HEK293T (cell line): ENCODE data around the gene DUSP22.

ENCODE experiments used
- CTCF ChIA-PET: fragments of 350-600 bp; formaldehyde crosslinking; extraction: SDS; loops from one replicate; lab custom pipeline; 2021; ENCODE audit warnings: antibody characterized with exemption, inconsistent platforms; lab: Yijun Ruan, JAX
- POLR2A ChIA-PET: fragments of 350-600 bp; formaldehyde crosslinking; extraction: SDS; loops from one replicate; lab custom pipeline; 2020; ENCODE audit warnings: antibody characterized with exemption, inconsistent platforms; lab: Yijun Ruan, JAX
- DNase-seq: peaks from one replicate; pipeline ENCODE4 v3.0.0; 2012; ENCODE audit warnings: mixed read lengths; ENCODE audit errors: extremely low spot score
- ARNT ChIP-seq: fragments of 450-650 bp; IDR thresholded peaks from 2 replicates; pipeline ENCODE4 v1.6.1; 2017; ENCODE audit warnings: mild to moderate bottlenecking
- BHLHE40 ChIP-seq: fragments of 450-650 bp; IDR thresholded peaks from 2 replicates; pipeline ENCODE4 v1.6.1; 2016; ENCODE audit warnings: mild to moderate bottlenecking, moderate library complexity, borderline replicate concordance
- CTBP1 ChIP-seq: fragments of 450-650 bp; IDR thresholded peaks from 2 replicates; pipeline ENCODE4 v1.6.1; 2016; ENCODE audit warnings: borderline replicate concordance
- ELF4 ChIP-seq: fragments of 450-650 bp; IDR thresholded peaks from 2 replicates; pipeline ENCODE4 v1.6.1; 2017; ENCODE audit warnings: antibody characterized with exemption
- FOXA1 ChIP-seq: fragments of 450-650 bp; IDR thresholded peaks from 2 replicates; pipeline ENCODE4 v1.6.1; 2016; ENCODE audit warnings: mild to moderate bottlenecking
- FOXK2 ChIP-seq: fragments of 450-650 bp; IDR thresholded peaks from 2 replicates; pipeline ENCODE4 v1.6.1; 2016; ENCODE audit warnings: mild to moderate bottlenecking
- FOXM1 ChIP-seq: fragments of 450-650 bp; IDR thresholded peaks from 2 replicates; pipeline ENCODE4 v1.6.1; 2017; ENCODE audit warnings: mild to moderate bottlenecking, borderline replicate concordance
- HDGF ChIP-seq: fragments of 450-650 bp; IDR thresholded peaks from 2 replicates; pipeline ENCODE4 v1.6.1; 2017; ENCODE audit warnings: antibody characterized with exemption, borderline replicate concordance
- L3MBTL2 ChIP-seq: fragments of 450-650 bp; conservative IDR thresholded peaks from 2 replicates; pipeline ENCODE4 v1.6.1; 2016; ENCODE audit warnings: mild to moderate bottlenecking
- LEF1 ChIP-seq: fragments of 450-650 bp; IDR thresholded peaks from 2 replicates; pipeline ENCODE4 v1.6.1; 2017; ENCODE audit warnings: mild to moderate bottlenecking, borderline replicate concordance
- NFRKB ChIP-seq: fragments of 450-650 bp; IDR thresholded peaks from 2 replicates; pipeline ENCODE4 v1.6.1; 2016; ENCODE audit warnings: mild to moderate bottlenecking, moderate library complexity
- SP1 ChIP-seq: fragments of 450-650 bp; IDR thresholded peaks from 2 replicates; pipeline ENCODE4 v1.6.1; 2017
- SUZ12 ChIP-seq: fragments of 450-650 bp; IDR thresholded peaks from 2 replicates; pipeline ENCODE4 v1.6.1; 2016; ENCODE audit warnings: mild to moderate bottlenecking
- TARDBP ChIP-seq: fragments of 450-650 bp; IDR thresholded peaks from 2 replicates; pipeline ENCODE4 v1.6.1; 2016
- ZNF384 ChIP-seq: fragments of 450-650 bp; IDR thresholded peaks from 2 replicates; pipeline ENCODE4 v1.6.1; 2016
- TF ChIP-seq, protein P1 (sequence below): fragments of 450-650 bp; IDR thresholded peaks from 2 replicates; pipeline ENCODE4 v1.6.1; 2016

The DUSP22 gene

GRCh38 chr6:341914-342831, 49.9 kb downstream of the DUSP22 start:
- ChIA-PET CTCF (no interaction called here), POLR2A (no interaction called here)
- DNase-seq, result no peak
- TF ChIP-seq FOXA1, result no peak
- TF ChIP-seq L3MBTL2, result no peak
- TF ChIP-seq ELF4, result no peak
- no peak for TF ChIP-seq ARNT
- TF ChIP-seq HDGF, result no peak
- TF ChIP-seq FOXK2, result no peak
- no peak for TF ChIP-seq FOXM1

- no peak for TF ChIP-seq FOXK2
- TF ChIP-seq, protein P1, sequence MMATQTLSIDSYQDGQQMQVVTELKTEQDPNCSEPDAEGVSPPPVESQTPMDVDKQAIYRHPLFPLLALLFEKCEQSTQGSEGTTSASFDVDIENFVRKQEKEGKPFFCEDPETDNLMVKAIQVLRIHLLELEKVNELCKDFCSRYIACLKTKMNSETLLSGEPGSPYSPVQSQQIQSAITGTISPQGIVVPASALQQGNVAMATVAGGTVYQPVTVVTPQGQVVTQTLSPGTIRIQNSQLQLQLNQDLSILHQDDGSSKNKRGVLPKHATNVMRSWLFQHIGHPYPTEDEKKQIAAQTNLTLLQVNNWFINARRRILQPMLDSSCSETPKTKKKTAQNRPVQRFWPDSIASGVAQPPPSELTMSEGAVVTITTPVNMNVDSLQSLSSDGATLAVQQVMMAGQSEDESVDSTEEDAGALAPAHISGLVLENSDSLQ, result no peak
- TF ChIP-seq HDGF, result no peak
- no peak for TF ChIP-seq SUZ12
- no peak for TF ChIP-seq BHLHE40
- no peak for TF ChIP-seq SP1
- TF ChIP-seq ARNT, result no peak
- TF ChIP-seq ZNF384, result no peak
- TF ChIP-seq TARDBP, result no peak
- TF ChIP-seq FOXA1, result no peak
- no peak for TF ChIP-seq LEF1
- no peak for TF ChIP-seq ELF4
- no peak for TF ChIP-seq FOXM1
- TF ChIP-seq CTBP1, result no peak
- no peak for TF ChIP-seq NFRKB
- no peak for TF ChIP-seq L3MBTL2
- ChIA-PET POLR2A (no interaction called here), CTCF (no interaction called here)
- DNase-seq, result no peak
These were observed 50.5 kb downstream of the DUSP22 start for GRCh38 chr6:342832-343179.

- TF ChIP-seq NFRKB, result no peak
- DNase-seq, result no peak
- POLR2A ChIA-PET, result no interaction called here
- CTCF ChIA-PET, result no interaction called here
These were observed 51.1 kb downstream of the DUSP22 start for GRCh38 chr6:343226-343935.

DNA sequence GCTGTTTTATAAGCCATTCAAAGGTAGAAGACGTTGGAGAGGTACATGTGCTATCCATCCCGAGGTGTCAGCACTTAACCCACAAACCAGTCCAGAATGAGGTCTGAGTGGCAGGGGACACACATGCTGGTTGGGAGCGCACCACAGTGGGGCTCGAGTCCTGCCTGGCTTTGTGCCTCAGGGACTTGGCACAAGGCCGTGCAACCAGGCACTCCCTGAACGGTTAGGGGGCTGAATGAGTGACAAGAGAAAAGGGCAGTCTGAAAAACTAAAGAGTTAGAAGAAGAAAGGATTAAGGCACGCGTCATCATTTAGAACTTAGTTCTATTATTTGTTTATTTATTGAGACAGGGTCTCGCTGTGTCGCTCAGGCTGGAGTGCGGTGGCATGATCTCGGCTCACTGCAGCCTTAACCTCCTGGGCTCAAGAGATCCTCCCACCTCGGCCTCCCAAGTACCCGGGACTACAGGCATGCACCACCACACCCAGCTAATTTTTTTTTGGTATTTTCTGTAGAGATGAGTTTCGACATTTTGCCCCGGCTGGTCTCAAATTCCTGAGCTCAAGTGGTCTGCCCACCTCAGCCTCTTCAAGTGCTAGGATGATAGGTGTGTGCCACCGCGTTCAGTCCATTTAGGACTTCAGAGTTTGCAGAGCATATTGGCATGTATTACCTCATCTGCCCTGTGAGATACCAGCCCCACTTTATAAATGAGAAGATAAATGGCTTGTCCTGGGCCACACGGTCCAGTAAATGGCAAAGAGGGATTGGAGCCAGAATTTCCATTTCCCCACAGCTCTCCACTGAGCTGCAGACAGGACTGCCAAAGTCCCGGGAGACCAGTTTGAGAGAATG, 51.9 kb downstream of the DUSP22 start:
- TF ChIP-seq FOXM1 (no peak), SP1 (no peak)
- CTCF ChIA-PET, result interaction anchor here (0.9 kb wide), 1 partner anchor 31 kb away, joined by 3 read pairs; no protein-coding TSS in a partner anchor
- no peak for DNase-seq
- POLR2A ChIA-PET, result no interaction called here

DNA sequence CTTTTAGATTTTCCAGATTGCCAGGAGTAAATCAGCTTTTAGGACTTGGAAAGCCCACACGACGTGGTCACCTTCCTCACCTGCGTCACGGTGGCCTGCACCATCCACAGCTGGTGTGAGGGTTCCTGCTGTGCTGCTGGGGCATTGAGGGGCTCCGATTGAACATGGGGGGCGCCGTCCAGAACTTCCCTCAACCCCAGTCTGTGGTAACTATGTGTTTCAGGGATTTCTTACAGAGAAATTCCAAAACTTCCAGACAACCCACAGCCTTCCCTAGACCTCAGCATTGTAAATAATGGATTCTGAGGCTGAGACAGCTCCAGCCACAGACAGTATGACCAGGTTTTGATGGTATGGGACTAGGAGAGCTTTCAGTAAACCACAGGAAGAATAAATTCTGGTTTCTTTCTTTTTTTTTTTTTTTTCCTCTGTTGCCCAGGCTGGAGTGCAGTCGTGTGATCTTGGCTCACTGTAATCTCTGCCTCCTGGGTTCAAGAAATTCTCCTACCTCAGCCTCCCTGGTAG, 52.6 kb downstream of the DUSP22 start:
- TF ChIP-seq ARNT (no peak), NFRKB (no peak), CTBP1 (no peak), HDGF (no peak), ZNF384 (no peak), ELF4 (no peak), FOXM1 (no peak), FOXK2 (no peak), SP1 (no peak), FOXA1 (no peak), L3MBTL2 (no peak), LEF1 (no peak), TARDBP (no peak), SUZ12 (no peak), BHLHE40 (no peak)
- TF ChIP-seq, protein P1, result no peak
- no peak for DNase-seq
- POLR2A ChIA-PET, result no interaction called here
- CTCF ChIA-PET, result interaction anchor here (0.9 kb wide), 1 partner anchor 32 kb away, joined by 3 read pairs; no protein-coding TSS in a partner anchor

- DNase-seq, result no peak
- CTCF ChIA-PET, result no interaction called here
These were observed 53.6 kb downstream of the DUSP22 start for GRCh38 chr6:345747-346385.

More at GRCh38 chr6:345747-346385, 53.6 kb downstream of the DUSP22 start:
- TF ChIP-seq BHLHE40 (no peak), FOXM1 (no peak), NFRKB (no peak), ARNT (no peak), ZNF384 (no peak), L3MBTL2 (no peak), FOXA1 (no peak)
- POLR2A ChIA-PET, result no interaction called here
